Nephron progenitor cell (in vitro differentiated cells): ENCODE data around the gene CLEC4G.

ENCODE experiments used
- DNase-seq: peaks from one replicate; pipeline ENCODE4 v3.0.0; 2021
- H3K27ac Mint-ChIP-seq: 2 replicates; pipeline ENCODE4 v1.8.0; 2021; ENCODE audit warnings: mild to moderate bottlenecking, moderate library complexity, mixed read lengths
- H3K27me3 Mint-ChIP-seq: 2 replicates; pipeline ENCODE4 v1.8.0; 2021; ENCODE audit warnings: mild to moderate bottlenecking, low read depth, mixed read lengths; ENCODE audit not compliant: poor library complexity
- H3K36me3 Mint-ChIP-seq: 2 replicates; pipeline ENCODE4 v1.8.0; 2021; ENCODE audit warnings: low read depth, mixed read lengths
- H3K4me1 Mint-ChIP-seq: 2 replicates; pipeline ENCODE4 v1.8.0; 2021; ENCODE audit warnings: mixed read lengths
- H3K4me3 Mint-ChIP-seq: 2 replicates; pipeline ENCODE4 v1.8.0; 2021; ENCODE audit warnings: mild to moderate bottlenecking, moderate library complexity, mixed read lengths
- H3K9me3 Mint-ChIP-seq: 2 replicates; pipeline ENCODE4 v1.8.0; 2021; ENCODE audit warnings: mild to moderate bottlenecking, moderate library complexity, mixed read lengths
- TF ChIP-seq, protein P1 (sequence below): fragments of 200-600 bp; sonication (generic); IDR thresholded peaks from 2 replicates; pipeline ENCODE4 v1.5.0; 2021; ENCODE audit warnings: antibody characterized with exemption

CLEC4G gene

DNA sequence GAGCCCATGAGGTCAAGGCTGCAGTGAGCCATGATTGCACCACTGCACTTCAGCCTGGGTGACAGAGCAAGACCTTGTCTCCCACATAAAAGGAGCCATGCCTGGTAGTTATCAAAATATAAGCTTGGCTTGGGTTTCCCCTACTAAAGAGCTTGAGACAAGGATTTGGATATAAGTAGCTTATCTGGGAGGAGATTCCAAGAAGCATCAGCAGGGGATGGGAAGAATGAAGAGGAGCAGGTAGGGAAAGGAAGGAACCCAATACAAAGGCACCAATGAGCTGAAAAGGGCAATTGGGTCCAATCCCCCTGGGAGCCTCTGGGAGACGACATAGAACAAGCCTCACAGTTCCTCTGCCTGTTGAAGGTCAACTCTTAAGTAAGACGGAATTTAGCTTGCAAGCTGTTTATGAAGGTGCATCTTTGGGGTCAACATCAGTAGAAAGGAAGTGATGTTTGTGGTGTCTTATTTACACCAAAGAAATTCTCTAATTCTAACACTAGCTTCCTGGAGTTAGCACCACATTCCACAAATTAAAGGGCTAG is 7.4 kb upstream of the CLEC4G start:
- Mint-ChIP-seq H3K4me3 (no peak overlapping the region), H3K36me3 (no peaks in the 10 kb centered on the region), H3K9me3 (no peaks in the 10 kb centered on the region), H3K27ac (no peak overlapping the region), H3K27me3 (peaks cover 82% of the 10 kb centered on the region), H3K4me1 (no peaks in the 10 kb centered on the region)
- DNase-seq, result no peak
- TF ChIP-seq, protein P1, sequence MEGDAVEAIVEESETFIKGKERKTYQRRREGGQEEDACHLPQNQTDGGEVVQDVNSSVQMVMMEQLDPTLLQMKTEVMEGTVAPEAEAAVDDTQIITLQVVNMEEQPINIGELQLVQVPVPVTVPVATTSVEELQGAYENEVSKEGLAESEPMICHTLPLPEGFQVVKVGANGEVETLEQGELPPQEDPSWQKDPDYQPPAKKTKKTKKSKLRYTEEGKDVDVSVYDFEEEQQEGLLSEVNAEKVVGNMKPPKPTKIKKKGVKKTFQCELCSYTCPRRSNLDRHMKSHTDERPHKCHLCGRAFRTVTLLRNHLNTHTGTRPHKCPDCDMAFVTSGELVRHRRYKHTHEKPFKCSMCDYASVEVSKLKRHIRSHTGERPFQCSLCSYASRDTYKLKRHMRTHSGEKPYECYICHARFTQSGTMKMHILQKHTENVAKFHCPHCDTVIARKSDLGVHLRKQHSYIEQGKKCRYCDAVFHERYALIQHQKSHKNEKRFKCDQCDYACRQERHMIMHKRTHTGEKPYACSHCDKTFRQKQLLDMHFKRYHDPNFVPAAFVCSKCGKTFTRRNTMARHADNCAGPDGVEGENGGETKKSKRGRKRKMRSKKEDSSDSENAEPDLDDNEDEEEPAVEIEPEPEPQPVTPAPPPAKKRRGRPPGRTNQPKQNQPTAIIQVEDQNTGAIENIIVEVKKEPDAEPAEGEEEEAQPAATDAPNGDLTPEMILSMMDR, result no peak

DNA sequence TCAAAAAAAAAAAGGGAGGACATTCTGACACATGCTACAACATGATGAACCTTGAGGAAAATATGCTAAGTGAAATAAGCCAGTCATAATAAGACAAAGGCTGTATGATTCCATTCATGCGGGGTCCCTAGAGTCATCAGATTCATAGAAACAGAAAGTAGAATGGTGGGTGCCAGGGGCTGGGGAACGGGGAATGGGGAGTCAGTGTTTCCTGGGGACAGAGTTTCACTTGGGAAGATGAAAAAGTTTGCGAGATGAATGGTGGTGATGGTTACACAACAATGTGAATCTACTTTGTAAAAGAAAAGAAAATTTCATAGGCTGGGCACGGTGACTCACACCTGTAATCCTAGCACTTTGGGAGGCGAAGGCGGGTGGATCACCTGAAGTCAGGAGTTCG is 6.1 kb upstream of the CLEC4G start:
- Mint-ChIP-seq H3K4me1 (no peaks in the 10 kb centered on the region), H3K4me3 (no peak overlapping the region), H3K27me3 (peaks cover 86% of the 10 kb centered on the region), H3K36me3 (no peaks in the 10 kb centered on the region), H3K9me3 (no peaks in the 10 kb centered on the region), H3K27ac (no peak overlapping the region)
- TF ChIP-seq, protein P1, result no peak
- DNase-seq, result no peak

DNA sequence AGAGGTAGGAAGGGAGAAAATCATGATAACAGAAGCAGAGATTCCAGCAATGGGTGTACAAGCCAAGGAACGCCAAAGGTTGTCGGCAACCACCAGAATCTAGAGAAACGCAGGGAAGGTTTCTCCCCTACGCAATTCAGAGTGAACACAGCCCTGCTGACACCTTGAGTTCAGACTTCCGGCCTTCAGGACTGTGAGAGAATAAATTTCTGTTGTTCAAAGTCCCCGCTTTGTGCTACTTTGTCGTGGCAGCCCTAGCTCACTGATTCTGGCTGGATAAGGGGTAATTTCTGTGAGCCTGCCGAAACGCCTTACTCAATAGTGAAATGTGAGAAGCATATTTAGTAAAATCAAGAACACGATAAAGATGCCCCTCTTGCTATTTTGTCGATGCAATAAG is 5.3 kb upstream of the CLEC4G start:
- no peaks in the 10 kb centered on the region for H3K4me1 Mint-ChIP-seq
- H3K27me3 Mint-ChIP-seq, result peaks cover 88% of the 10 kb centered on the region
- no peak overlapping the region for H3K27ac Mint-ChIP-seq
- no peak overlapping the region for H3K4me3 Mint-ChIP-seq
- TF ChIP-seq, protein P1, result no peak
- H3K36me3 Mint-ChIP-seq, result no peaks in the 10 kb centered on the region
- H3K9me3 Mint-ChIP-seq, result no peaks in the 10 kb centered on the region
- DNase-seq, result no peak

DNA sequence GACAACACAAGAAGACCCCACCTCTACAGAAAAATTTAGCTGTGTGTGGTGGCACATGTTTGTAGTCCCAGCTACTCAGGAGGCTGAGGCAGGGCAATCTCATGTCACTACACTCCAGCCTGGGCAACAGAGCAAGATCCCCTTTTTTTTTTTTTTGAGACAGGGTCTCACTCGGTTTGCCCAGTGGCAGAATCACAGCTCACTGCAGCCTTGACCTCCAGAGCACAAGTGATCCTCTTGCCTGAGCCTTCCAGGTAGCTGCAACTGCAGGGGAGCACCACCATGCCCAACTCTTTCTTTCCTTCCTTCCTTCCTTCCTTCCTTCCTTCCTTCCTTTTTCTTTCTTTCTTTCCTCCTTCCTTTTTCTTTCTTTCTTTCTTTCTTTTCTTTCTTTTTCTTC is 4.2 kb upstream of the CLEC4G start:
- no peak for DNase-seq
- Mint-ChIP-seq H3K27me3 (peaks cover 91% of the 10 kb centered on the region), H3K36me3 (no peaks in the 10 kb centered on the region), H3K9me3 (no peaks in the 10 kb centered on the region), H3K27ac (no peak overlapping the region), H3K4me3 (no peak overlapping the region), H3K4me1 (no peaks in the 10 kb centered on the region)
- TF ChIP-seq, protein P1, result no peak

DNA sequence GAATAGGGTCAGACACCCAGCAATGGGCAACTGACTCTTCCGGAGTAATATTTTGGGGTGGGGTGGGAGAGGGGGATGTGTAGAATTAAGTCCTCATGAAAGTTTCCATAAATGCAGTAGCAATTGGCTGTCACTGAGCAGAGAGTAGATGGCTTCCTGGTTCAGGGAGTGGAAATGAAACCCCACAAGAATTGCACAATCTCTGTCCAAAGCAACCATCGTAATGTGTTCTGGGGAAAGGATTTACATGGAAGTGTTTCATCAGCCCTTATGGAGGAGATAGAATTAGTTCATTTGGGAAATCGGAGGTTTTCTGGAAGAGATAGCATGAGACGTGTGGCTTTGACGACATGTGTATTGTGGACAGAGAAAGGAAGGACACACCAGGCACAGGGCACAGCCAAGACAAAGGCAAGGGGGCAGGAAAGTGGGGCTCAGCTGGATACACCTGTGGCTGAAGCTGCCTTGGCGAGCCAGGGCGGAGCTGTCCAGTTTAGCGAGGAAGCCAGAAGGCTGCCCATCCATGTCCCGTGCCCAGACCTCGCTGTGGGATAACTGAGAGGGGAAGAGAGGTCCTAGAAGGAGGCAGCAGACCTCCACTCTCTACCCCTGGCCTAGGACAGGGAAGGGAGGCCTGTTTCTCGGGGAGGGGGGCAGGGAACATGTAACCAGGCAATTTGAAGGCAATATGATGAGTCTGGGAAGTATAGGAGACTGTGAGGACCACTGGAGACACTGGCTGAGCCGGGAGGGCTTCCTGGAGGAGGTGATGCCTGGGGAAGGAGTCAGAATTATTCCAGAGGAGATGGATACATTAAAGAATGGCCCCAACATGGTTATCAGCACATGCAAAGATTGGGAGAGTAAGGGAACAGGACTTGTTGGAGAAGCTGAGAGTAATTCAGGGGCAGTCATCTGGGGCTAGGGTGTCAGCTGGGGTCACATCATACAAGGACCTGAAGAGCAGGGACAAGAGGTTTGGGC is 2.6 kb upstream of the CLEC4G start:
- no peaks in the 10 kb centered on the region for H3K9me3 Mint-ChIP-seq
- H3K4me3 Mint-ChIP-seq, result no peak overlapping the region
- DNase-seq, result no peak
- H3K27me3 Mint-ChIP-seq, result peaks cover 93% of the 10 kb centered on the region
- TF ChIP-seq, protein P1, result no peak
- H3K4me1 Mint-ChIP-seq, result no peaks in the 10 kb centered on the region
- H3K36me3 Mint-ChIP-seq, result no peaks in the 10 kb centered on the region
- H3K27ac Mint-ChIP-seq, result no peak overlapping the region
